Panc1 (cell line): ENCODE data around the gene KCNQ1. TPM values are rescaled to one million over a fixed set of nuclear protein-coding genes. Genes with fewer than 3 reads are reported as not detected.

ENCODE experiments used
- ATAC-seq: fragments of 200-7000 bp; cut with Tn5 transposase; 2 replicates; pipeline ENCODE4 v1.9.1; 2020; ENCODE audit warnings: mild to moderate bottlenecking, moderate library complexity
- BruUV-seq: library from RNA; stranded (reverse); fragments of 400-500 nt; replicated peaks from 2 replicates; lab custom pipeline; 2021; lab: Mats Ljungman, UMichigan
- CTCF ChIA-PET: fragments of 300-600 bp; sonication (Branson Sonifier 250); formaldehyde crosslinking; loops from one replicate; lab custom pipeline; 2022; ENCODE audit warnings: antibody characterized with exemption; lab: Charles Lee
- POLR2A ChIA-PET: fragments of 300-600 bp; sonication (Branson Sonifier 250); formaldehyde crosslinking; loops from one replicate; lab custom pipeline; 2022; ENCODE audit warnings: antibody characterized with exemption; lab: Charles Lee
- DNase-seq: peaks from one replicate; pipeline ENCODE4 v3.0.0-alpha.2; 2010; ENCODE audit warnings: low read depth, low spot score
- H3K27ac ChIP-seq: 2 replicates; pipeline ENCODE4 v1.5.1; 2011; ENCODE audit warnings: mild to moderate bottlenecking, low read length, inconsistent platforms
- H3K27me3 ChIP-seq: fragments of 200-500 bp; sonication (Bioruptor generic); 2 replicates; pipeline ENCODE4 v1.6.0; 2014; ENCODE audit warnings: low read length, inconsistent platforms; ENCODE audit not compliant: control insufficient read depth, insufficient read depth
- H3K36me3 ChIP-seq: fragments of 200-500 bp; sonication (Bioruptor generic); 2 replicates; pipeline ENCODE4 v1.5.1; 2014; ENCODE audit warnings: inconsistent platforms, mild to moderate bottlenecking, low read length, moderate library complexity; ENCODE audit not compliant: control insufficient read depth, insufficient read depth
- H3K4me1 ChIP-seq: 2 replicates; pipeline ENCODE4 v1.5.1; 2011; ENCODE audit warnings: inconsistent platforms, mild to moderate bottlenecking, low read length, moderate library complexity; ENCODE audit not compliant: control insufficient read depth, insufficient read depth
- H3K4me3 ChIP-seq, 2 experiments: 2 replicates each; pipeline ENCODE4 v1.5.1; 2011 to 2012; ENCODE audit warnings: low read depth in 2 of 2, low read length in 2 of 2, mild to moderate bottlenecking in 2 of 2, inconsistent platforms in 1 of 2, moderate library complexity in 1 of 2
- H3K9me3 ChIP-seq: fragments of 200-500 bp; sonication (Bioruptor generic); 2 replicates; pipeline ENCODE4 v1.5.1; 2014; ENCODE audit warnings: low read depth, mild to moderate bottlenecking, inconsistent platforms, low read length, moderate library complexity; ENCODE audit not compliant: control insufficient read depth, insufficient read depth
- POLR2AphosphoS5 ChIP-seq: IDR thresholded peaks from 2 replicates; pipeline ENCODE4 v1.6.1; 2012; ENCODE audit warnings: mild to moderate bottlenecking, low read depth, low read length, moderate library complexity
- SIN3A ChIP-seq: IDR thresholded peaks from 2 replicates; pipeline ENCODE4 v1.6.1; 2012; ENCODE audit warnings: low read depth, mild to moderate bottlenecking, low read length, moderate library complexity, borderline replicate concordance; ENCODE audit not compliant: insufficient read depth
- TCF7L2 ChIP-seq: IDR thresholded peaks from 2 replicates; pipeline ENCODE4 v1.6.1; 2011; ENCODE audit warnings: mild to moderate bottlenecking, low read depth, low read length, inconsistent platforms
- in situ Hi-C: cut with HindIII; loops from 2 replicates; pipeline ENCODE4 v1.10.0; 2016; ENCODE audit warnings: low sequenced_read_pairs, low pct_unique_long_range_greater_than_20kb
- intact Hi-C: fragments of 100-400 bp; cut with micrococcal nuclease; formaldehyde crosslinking; loops from one replicate; pipeline ENCODE4 v1.10.0; 2022; ENCODE audit not compliant: unreplicated experiment
- total RNA-seq: library from RNA; stranded (reverse); gene quantifications from one replicate; pipeline ENCODE4 v1.2.1, GENCODE V29; 2021; ENCODE audit not compliant: unreplicated experiment
- TF ChIP-seq, protein P1 (sequence below), 2 experiments: IDR thresholded peaks; 2 replicates each; pipeline ENCODE4 v1.6.1; 2011 to 2012; ENCODE audit warnings: low read depth in 2 of 2, control low read depth in 1 of 2, low read length in 1 of 2, mild to moderate bottlenecking in 1 of 2, moderate library complexity in 1 of 2; ENCODE audit not compliant: insufficient read depth in 1 of 2
- TF ChIP-seq, protein P2 (sequence below): fragments of 450-650 bp; IDR thresholded peaks from 2 replicates; pipeline ENCODE4 v1.5.1; 2017; ENCODE audit warnings: mild to moderate bottlenecking

The KCNQ1 gene
- total RNA-seq, 1 experiment from 2014 or later = 1.0 TPM

DNA sequence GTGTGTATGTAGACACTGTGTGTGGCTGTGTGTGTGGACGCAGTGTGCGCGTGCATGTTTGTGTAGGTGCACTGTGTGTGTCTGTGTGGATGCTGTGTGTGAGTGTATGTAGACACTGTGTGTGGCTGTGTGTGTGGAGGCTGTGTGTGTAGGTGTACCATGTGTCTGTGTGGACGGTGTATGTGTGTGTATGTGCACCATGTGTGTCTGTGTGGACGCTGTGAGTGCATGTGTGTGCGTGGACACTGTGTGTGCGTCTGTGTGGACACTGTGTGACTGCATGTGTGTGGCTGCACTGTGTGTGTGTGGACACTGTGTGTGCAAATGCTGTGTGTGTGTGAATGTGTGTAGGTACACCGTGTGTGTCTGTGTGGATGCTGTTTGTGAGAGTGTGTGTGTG lies 10.8 kb upstream of the KCNQ1 start:
- intact Hi-C loops = no loop called here
- ChIA-PET POLR2A (no interaction called here), CTCF (no interaction called here)
- H3K9me3 ChIP-seq = no peaks in the 10 kb centered on the region
- no peaks in the 10 kb centered on the region for H3K27me3 ChIP-seq
- H3K4me1 ChIP-seq = no peaks in the 10 kb centered on the region
- TF ChIP-seq SIN3A (no peak), POLR2AphosphoS5 (no peak), TCF7L2 (no peak)
- TF ChIP-seq, protein P1, sequence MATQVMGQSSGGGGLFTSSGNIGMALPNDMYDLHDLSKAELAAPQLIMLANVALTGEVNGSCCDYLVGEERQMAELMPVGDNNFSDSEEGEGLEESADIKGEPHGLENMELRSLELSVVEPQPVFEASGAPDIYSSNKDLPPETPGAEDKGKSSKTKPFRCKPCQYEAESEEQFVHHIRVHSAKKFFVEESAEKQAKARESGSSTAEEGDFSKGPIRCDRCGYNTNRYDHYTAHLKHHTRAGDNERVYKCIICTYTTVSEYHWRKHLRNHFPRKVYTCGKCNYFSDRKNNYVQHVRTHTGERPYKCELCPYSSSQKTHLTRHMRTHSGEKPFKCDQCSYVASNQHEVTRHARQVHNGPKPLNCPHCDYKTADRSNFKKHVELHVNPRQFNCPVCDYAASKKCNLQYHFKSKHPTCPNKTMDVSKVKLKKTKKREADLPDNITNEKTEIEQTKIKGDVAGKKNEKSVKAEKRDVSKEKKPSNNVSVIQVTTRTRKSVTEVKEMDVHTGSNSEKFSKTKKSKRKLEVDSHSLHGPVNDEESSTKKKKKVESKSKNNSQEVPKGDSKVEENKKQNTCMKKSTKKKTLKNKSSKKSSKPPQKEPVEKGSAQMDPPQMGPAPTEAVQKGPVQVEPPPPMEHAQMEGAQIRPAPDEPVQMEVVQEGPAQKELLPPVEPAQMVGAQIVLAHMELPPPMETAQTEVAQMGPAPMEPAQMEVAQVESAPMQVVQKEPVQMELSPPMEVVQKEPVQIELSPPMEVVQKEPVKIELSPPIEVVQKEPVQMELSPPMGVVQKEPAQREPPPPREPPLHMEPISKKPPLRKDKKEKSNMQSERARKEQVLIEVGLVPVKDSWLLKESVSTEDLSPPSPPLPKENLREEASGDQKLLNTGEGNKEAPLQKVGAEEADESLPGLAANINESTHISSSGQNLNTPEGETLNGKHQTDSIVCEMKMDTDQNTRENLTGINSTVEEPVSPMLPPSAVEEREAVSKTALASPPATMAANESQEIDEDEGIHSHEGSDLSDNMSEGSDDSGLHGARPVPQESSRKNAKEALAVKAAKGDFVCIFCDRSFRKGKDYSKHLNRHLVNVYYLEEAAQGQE (IDR thresholded peaks at IDR 0.05; ENCODE audit: insufficient read depth in 1 of 2, low read depth in 2 of 2, low read length in 1 of 2) = no peak
- TF ChIP-seq, protein P2, sequence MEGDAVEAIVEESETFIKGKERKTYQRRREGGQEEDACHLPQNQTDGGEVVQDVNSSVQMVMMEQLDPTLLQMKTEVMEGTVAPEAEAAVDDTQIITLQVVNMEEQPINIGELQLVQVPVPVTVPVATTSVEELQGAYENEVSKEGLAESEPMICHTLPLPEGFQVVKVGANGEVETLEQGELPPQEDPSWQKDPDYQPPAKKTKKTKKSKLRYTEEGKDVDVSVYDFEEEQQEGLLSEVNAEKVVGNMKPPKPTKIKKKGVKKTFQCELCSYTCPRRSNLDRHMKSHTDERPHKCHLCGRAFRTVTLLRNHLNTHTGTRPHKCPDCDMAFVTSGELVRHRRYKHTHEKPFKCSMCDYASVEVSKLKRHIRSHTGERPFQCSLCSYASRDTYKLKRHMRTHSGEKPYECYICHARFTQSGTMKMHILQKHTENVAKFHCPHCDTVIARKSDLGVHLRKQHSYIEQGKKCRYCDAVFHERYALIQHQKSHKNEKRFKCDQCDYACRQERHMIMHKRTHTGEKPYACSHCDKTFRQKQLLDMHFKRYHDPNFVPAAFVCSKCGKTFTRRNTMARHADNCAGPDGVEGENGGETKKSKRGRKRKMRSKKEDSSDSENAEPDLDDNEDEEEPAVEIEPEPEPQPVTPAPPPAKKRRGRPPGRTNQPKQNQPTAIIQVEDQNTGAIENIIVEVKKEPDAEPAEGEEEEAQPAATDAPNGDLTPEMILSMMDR = no peak
- no peak for DNase-seq
- in situ Hi-C loops = no loop called here
- BruUV-seq = no TSS peak
- no peak overlapping the region for H3K27ac ChIP-seq
- ATAC-seq = no peak
- no peak overlapping the region for H3K4me3 ChIP-seq
- no peaks in the 10 kb centered on the region for H3K36me3 ChIP-seq

DNA sequence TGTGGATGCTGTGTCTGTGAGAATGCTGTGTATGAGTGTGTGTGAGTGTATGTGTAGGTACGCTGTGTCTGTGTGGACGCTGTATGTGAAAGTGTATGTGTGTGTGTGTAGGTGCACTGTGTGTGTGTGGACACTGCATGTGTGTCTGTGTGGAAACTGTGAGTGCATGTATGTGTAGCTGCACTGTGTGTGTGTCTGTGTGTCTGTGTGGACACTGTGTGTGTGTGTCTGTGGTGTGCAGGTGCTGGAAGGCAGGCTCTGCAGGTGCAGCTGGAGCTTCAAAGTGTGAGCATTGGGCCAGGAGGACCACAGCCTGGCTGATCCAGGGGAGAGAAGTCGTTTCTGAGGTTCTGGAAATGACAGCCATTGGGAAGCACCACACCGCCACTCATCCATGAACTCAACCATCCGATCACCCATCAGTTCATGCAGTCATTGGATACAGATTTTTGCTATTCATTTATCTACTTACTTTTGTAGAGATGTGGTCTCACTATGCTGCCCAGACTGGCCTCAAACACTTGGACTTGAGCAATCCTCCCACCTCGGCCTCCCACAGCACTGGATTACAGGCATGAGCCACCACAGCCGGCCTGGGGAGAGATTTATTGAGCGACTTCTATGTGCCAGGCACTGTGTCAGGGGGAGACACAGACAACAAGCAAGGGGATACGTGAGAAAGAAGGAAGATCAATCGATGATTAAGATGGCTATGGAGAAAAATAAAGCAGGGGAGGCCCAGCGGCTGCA lies 10.1 kb upstream of the KCNQ1 start:
- no peak for ATAC-seq
- intact Hi-C loops (no loop called here), in situ Hi-C loops (no loop called here)
- H3K4me3 ChIP-seq = no peak overlapping the region
- ChIA-PET CTCF (no interaction called here), POLR2A (no interaction called here)
- no peaks in the 10 kb centered on the region for H3K27me3 ChIP-seq
- no peak overlapping the region for H3K27ac ChIP-seq
- no peaks in the 10 kb centered on the region for H3K4me1 ChIP-seq
- no peak for DNase-seq
- no peaks in the 10 kb centered on the region for H3K9me3 ChIP-seq
- no TSS peak for BruUV-seq
- no peak for TF ChIP-seq POLR2AphosphoS5
- TF ChIP-seq, protein P2 = no peak
- no peak for TF ChIP-seq SIN3A
- TF ChIP-seq, protein P1 (IDR thresholded peaks at IDR 0.05; ENCODE audit: insufficient read depth in 1 of 2, low read depth in 2 of 2, low read length in 1 of 2) = no peak
- TF ChIP-seq TCF7L2 = no peak
- no peaks in the 10 kb centered on the region for H3K36me3 ChIP-seq
